ENCODE data around the gene COL18A1. TPM values are rescaled to one million over a fixed set of nuclear protein-coding genes. Genes with fewer than 3 reads are reported as not detected.

The COL18A1 gene
- total RNA-seq, 1 experiment from 2014 or later, result 676 TPM

- intact Hi-C loops (cut with micrococcal nuclease; ENCODE audit: unreplicated experiment), result no loop called here
- Histone ChIP-seq H3K36me3 (ENCODE audit: control insufficient read depth, insufficient read depth, low read length) (no peaks in the 10 kb centered on the region), H3K9me3 (ENCODE audit: control insufficient read depth, insufficient read depth, low read depth, low read length) (no peaks in the 10 kb centered on the region), H3K4me3 (ENCODE audit: low read depth in 2 of 2, low read length in 2 of 2) (no peak overlapping the region), H3K27ac (ENCODE audit: low read length) (no peak overlapping the region), H3K27me3 (ENCODE audit: control insufficient read depth, insufficient read depth, low read length) (no peaks in the 10 kb centered on the region), H3K4me1 (ENCODE audit: control insufficient read depth, insufficient read depth, low read length) (peaks cover 6% of the 10 kb centered on the region; the same call in 1 of the 2 replicates)
- ATAC-seq (no peak), DNase-seq (ENCODE audit: low read depth, low spot score) (no peak)
- POLR2A ChIA-PET, result interaction anchor here (0.7 kb wide), 1 partner anchor 32 kb away, joined by 6 read pairs; no protein-coding TSS in a partner anchor
- in situ Hi-C loops (cut with HindIII; ENCODE audit: low pct_unique_long_range_greater_than_20kb, low sequenced_read_pairs), result no loop called here
- TF ChIP-seq SIN3A (IDR thresholded peaks at IDR 0.05; ENCODE audit: borderline replicate concordance, insufficient read depth, low read depth, low read length), result no peak
- TF ChIP-seq POLR2AphosphoS5 (IDR thresholded peaks at IDR 0.05; ENCODE audit: low read depth, low read length), result no peak
- no peak for TF ChIP-seq REST (IDR thresholded peaks at IDR 0.05; ENCODE audit: insufficient read depth in 1 of 2, low read depth in 2 of 2, low read length in 1 of 2)
- BruUV-seq (replicated peaks), result no TSS peak
- CTCF ChIA-PET, result no interaction called here
These were observed 16.2 kb upstream of the COL18A1 start for GRCh38 chr21:45388611-45389296.

GRCh38 chr21:45390121-45390751 is 14.7 kb upstream of the COL18A1 start:
- no peak for TF ChIP-seq REST (IDR thresholded peaks at IDR 0.05; ENCODE audit: insufficient read depth in 1 of 2, low read depth in 2 of 2, low read length in 1 of 2)
- TF ChIP-seq SIN3A (IDR thresholded peaks at IDR 0.05; ENCODE audit: borderline replicate concordance, insufficient read depth, low read depth, low read length), result no peak
- TF ChIP-seq TCF7L2 (IDR thresholded peaks at IDR 0.05; ENCODE audit: low read depth, low read length), result no peak
- no peak for TF ChIP-seq POLR2AphosphoS5 (IDR thresholded peaks at IDR 0.05; ENCODE audit: low read depth, low read length)
- no peak for TF ChIP-seq CTCF (IDR thresholded peaks at IDR 0.05)
- ChIA-PET CTCF (no interaction called here), POLR2A (no interaction called here)
- no TSS peak for BruUV-seq (replicated peaks)
- H3K36me3 ChIP-seq (ENCODE audit: control insufficient read depth, insufficient read depth, low read length), result no peaks in the 10 kb centered on the region
- intact Hi-C loops (cut with micrococcal nuclease; ENCODE audit: unreplicated experiment) (no loop called here), in situ Hi-C loops (cut with HindIII; ENCODE audit: low pct_unique_long_range_greater_than_20kb, low sequenced_read_pairs) (no loop called here)
- H3K9me3 ChIP-seq (ENCODE audit: control insufficient read depth, insufficient read depth, low read depth, low read length), result no peaks in the 10 kb centered on the region
- DNase-seq (ENCODE audit: low read depth, low spot score) (no peak), ATAC-seq (no peak)
- no peaks in the 10 kb centered on the region for H3K27me3 ChIP-seq (ENCODE audit: control insufficient read depth, insufficient read depth, low read length)
- no peak overlapping the region for H3K27ac ChIP-seq (ENCODE audit: low read length)
- H3K4me1 ChIP-seq (ENCODE audit: control insufficient read depth, insufficient read depth, low read length), result peaks cover 6% of the 10 kb centered on the region; the same call in 1 of the 2 replicates
- no peak overlapping the region for H3K4me3 ChIP-seq (ENCODE audit: low read depth in 2 of 2, low read length in 2 of 2)

All from Panc1 (cell line).